Measurements from ENCODE around the gene CPLX3. TPM values are rescaled to one million over a fixed set of nuclear protein-coding genes. Genes with fewer than 3 reads are reported as not detected.

CPLX3 gene
- polyA plus RNA-seq, 3 donors = 0.12 TPM; not detected in 2

DNA sequence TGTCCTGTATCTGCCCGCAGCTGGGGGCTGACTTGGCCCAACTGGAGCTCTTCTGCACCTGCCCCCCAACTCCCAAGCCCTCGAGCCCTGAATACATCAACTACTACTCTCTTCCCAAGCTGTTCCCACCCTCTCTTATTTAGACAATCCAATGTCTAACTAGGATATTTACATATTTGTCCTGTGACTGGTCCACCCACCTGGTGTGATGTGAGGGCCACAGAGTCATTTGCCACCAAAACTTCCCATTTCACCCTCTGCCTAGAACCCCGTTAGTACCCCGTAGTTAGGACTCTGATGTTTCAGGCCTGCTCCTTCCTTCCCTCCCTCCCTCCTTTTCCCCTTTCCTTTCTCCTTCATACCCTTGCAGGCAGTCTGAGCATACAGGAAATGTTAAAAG lies 6.4 kb downstream of the CPLX3 start:
- Histone ChIP-seq H4K20me1 (ENCODE audit: insufficient read depth, low read length) (peaks cover 8% of the 10 kb centered on the region), H3K79me2 (ENCODE audit: insufficient read depth, low read length) (no peaks in the 10 kb centered on the region), H3K4me1 (ENCODE audit: control insufficient read depth in 1 of 2, insufficient read depth in 2 of 2, low read length in 2 of 2) (no peaks in the 10 kb centered on the region), H3K27me3 (ENCODE audit: control insufficient read depth in 2 of 2, insufficient read depth in 2 of 2, low read length in 2 of 2) (peaks cover 0 to 10% of the 10 kb centered on the region in 2 donors), H3K9ac (ENCODE audit: insufficient read depth, low read length, poor library complexity, severe bottlenecking) (no peak overlapping the region), H3K4me2 (replicated peaks; ENCODE audit: extremely low read depth, low read length, poor library complexity, severe bottlenecking) (no peak overlapping the region), H3K4me3 (replicated peaks in 1 of 3; ENCODE audit: low read depth in 2 of 3, low read length in 3 of 3) (no peak overlapping the region), H3K36me3 (replicated peaks in 1 of 2; ENCODE audit: control insufficient read depth in 1 of 2, insufficient read depth in 2 of 2, low read length in 2 of 2) (peaks cover 2 to 18% of the 10 kb centered on the region in 2 donors), H2AFZ (ENCODE audit: insufficient read depth, low read depth, low read length, poor library complexity, severe bottlenecking) (no peak overlapping the region), H3K27ac (ENCODE audit: low read depth in 1 of 2, low read length in 2 of 2) (no peak overlapping the region), H3K9me3 (replicated peaks in 1 of 2; ENCODE audit: control insufficient read depth in 1 of 2, insufficient read depth in 1 of 2, low read length in 2 of 2) (no peaks in the 10 kb centered on the region)
- DNase-seq = no peak
- Mint-ChIP-seq H3K27ac (peak overlapping the region in 1 of 7 donors; percentile 64), H3K4me1 (peaks cover 5% of the 10 kb centered on the region), H3K9me3 (peaks cover 0 to 2% (median 0%) of the 10 kb centered on the region in 7 donors), H3K4me3 (no peak overlapping the region), H3K36me3 (peaks cover 3 to 18% of the 10 kb centered on the region in 2 donors), H3K27me3 (ENCODE audit: low read depth in 3 of 3) (peaks cover 3 to 10% (median 5%) of the 10 kb centered on the region in 3 donors)
- intact Hi-C loops (cut with micrococcal nuclease) = no loop called here
- 42% methylated on average over 4 of the region's 4 CpGs for WGBS (ENCODE audit: insufficient coverage)
- no peak for TF ChIP-seq CTCF (IDR thresholded peaks at IDR 0.05)

DNA sequence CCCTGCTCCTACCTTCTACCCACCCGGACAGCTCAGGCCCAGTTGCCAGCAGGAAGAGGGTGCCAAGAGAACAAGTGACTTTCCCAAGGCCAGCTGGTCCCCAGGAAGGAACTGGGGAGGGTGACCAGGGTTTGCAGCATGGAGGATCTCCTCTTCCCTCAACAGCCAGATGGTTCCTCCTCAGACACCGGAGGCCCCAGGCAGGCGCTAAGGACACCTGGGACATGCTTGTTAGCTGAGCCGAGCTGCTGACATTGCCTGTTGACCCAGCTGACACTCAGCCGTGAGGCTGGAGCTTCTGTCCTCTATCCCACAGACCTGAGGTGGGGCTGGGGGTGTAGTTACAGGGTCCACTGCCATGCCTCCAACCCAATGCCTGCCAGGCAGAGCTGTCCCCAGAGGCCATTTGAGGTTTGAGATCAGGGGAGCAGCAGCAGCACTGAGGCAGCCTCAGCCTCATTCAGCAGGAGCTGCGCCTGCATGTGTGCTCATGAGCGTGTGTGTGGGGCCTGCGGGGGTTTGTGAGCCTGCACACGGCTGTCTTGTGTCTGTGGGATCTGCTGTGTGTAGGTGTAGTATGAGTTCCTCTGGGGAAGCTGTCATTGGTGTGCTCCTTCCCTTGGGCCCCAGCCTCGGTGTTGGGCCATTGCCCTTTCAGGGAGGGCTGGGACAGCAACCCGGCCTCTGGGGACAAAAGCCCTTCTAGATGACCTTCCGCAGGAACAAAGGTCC lies 7.1 kb downstream of the CPLX3 start:
- H3K4me1 Mint-ChIP-seq = peaks cover 5% of the 10 kb centered on the region
- Histone ChIP-seq H3K4me3 (replicated peaks in 1 of 3; ENCODE audit: low read depth in 2 of 3, low read length in 3 of 3) (no peak overlapping the region), H4K20me1 (ENCODE audit: insufficient read depth, low read length) (peaks cover 8% of the 10 kb centered on the region), H3K4me1 (ENCODE audit: control insufficient read depth in 1 of 2, insufficient read depth in 2 of 2, low read length in 2 of 2) (no peaks in the 10 kb centered on the region), H3K27me3 (ENCODE audit: control insufficient read depth in 2 of 2, insufficient read depth in 2 of 2, low read length in 2 of 2) (peaks cover 0 to 3% of the 10 kb centered on the region in 2 donors), H3K9me3 (replicated peaks in 1 of 2; ENCODE audit: control insufficient read depth in 1 of 2, insufficient read depth in 1 of 2, low read length in 2 of 2) (no peaks in the 10 kb centered on the region), H3K9ac (ENCODE audit: insufficient read depth, low read length, poor library complexity, severe bottlenecking) (no peak overlapping the region), H3K79me2 (ENCODE audit: insufficient read depth, low read length) (no peaks in the 10 kb centered on the region), H3K27ac (ENCODE audit: low read depth in 1 of 2, low read length in 2 of 2) (no peak overlapping the region), H3K36me3 (replicated peaks in 1 of 2; ENCODE audit: control insufficient read depth in 1 of 2, insufficient read depth in 2 of 2, low read length in 2 of 2) (peaks cover 2 to 26% of the 10 kb centered on the region in 2 donors), H2AFZ (ENCODE audit: insufficient read depth, low read depth, low read length, poor library complexity, severe bottlenecking) (no peak overlapping the region), H3K4me2 (replicated peaks; ENCODE audit: extremely low read depth, low read length, poor library complexity, severe bottlenecking) (no peak overlapping the region)
- no peak for DNase-seq
- WGBS (ENCODE audit: insufficient coverage) = 83% methylated on average over 4 of the region's 12 CpGs
- H3K27me3 Mint-ChIP-seq (ENCODE audit: low read depth in 3 of 3) = peaks cover 0 to 4% (median 1%) of the 10 kb centered on the region in 3 donors
- no peak for TF ChIP-seq CTCF (IDR thresholded peaks at IDR 0.05)
- H3K36me3 Mint-ChIP-seq = peaks cover 3 to 18% of the 10 kb centered on the region in 2 donors
- no peak overlapping the region for H3K4me3 Mint-ChIP-seq
- no peak overlapping the region for H3K27ac Mint-ChIP-seq
- H3K9me3 Mint-ChIP-seq = peaks cover 0 to 2% (median 0%) of the 10 kb centered on the region in 7 donors
- intact Hi-C loops (cut with micrococcal nuclease) = no loop called here
